Measurements from ENCODE around the gene UBE2U.
"Not testable (repeated sequence)": the region's sequence is repeated elsewhere in the genome, so short reads cannot be mapped to it uniquely, and the experiment has no call there.

The UBE2U gene

GRCh38 chr1:64192290-64192689, 11.1 kb upstream of the UBE2U start:
- no peak for DNase-seq (ENCODE audit: low spot score)

GRCh38 chr1:64194168-64195080, 9.0 kb upstream of the UBE2U start:
- DNase-seq (ENCODE audit: low spot score): no peak

DNA sequence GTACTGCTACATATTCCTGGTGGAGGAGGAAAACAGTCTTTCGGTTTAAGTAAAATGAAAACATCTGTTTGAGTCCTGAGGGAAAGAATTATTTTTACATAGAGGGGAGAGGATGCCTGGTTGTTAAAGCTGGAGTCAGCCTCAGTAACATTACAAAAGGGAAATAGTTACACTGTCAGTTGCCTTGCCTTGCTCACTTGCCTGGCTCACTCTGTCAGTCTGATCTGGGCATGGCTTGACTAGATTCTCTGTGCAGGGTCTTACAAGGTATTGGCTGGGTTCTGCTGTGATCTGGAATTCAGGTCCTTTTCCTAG, 8.4 kb upstream of the UBE2U start:
- no peak for DNase-seq (ENCODE audit: low spot score)

GRCh38 chr1:64196074-64196870, 7.2 kb upstream of the UBE2U start:
- DNase-seq (ENCODE audit: low spot score): no peak

- no peak for DNase-seq (ENCODE audit: low spot score)
Observed at GRCh38 chr1:64197076-64197475, 6.3 kb upstream of the UBE2U start.

GRCh38 chr1:64199154-64199553, 4.3 kb upstream of the UBE2U start:
- DNase-seq (ENCODE audit: low spot score): no peak

- DNase-seq (ENCODE audit: low spot score): no peak
Observed at GRCh38 chr1:64200064-64200463, 3.4 kb upstream of the UBE2U start.

DNA sequence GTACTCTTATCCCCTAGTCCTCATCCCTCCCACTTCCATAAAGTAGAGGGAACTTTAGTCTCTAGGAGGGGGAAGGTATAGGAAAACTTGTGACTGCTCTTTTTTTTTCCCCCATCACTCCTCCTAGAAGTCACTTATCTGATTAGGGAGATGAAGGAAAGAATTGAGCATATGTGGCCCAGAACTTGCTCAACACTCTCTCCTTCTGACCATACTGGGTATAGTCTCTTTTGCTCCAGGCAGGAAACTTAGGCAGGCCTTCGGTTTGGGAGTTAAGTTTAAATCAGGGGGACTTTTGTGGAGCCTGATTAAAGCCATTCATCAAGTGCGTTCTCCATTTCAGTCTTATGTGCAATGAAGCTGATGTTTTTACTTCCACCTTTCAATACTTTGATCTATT, 5.8 kb downstream of the UBE2U start:
- no peak for DNase-seq (ENCODE audit: low spot score)

DNA sequence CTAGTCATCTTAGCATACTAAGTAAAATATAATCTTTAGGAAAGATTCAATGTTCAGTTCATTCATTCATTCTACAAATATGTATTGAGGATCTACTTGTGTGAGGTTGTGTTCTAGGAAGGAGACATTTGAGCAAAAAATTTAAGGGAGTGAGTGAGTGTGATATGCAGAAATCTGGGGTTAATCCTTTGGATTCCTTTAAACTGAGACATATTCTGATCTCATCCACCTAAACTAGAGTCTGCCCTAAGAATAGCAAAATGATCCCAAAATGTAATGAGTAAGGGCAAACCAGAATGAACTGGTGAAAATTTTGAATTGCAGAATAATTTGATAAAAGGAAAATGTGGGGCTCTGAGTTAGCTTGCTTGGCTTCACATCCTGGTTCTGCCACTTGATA, 8.6 kb downstream of the UBE2U start:
- no peak for DNase-seq (ENCODE audit: low spot score)

DNA sequence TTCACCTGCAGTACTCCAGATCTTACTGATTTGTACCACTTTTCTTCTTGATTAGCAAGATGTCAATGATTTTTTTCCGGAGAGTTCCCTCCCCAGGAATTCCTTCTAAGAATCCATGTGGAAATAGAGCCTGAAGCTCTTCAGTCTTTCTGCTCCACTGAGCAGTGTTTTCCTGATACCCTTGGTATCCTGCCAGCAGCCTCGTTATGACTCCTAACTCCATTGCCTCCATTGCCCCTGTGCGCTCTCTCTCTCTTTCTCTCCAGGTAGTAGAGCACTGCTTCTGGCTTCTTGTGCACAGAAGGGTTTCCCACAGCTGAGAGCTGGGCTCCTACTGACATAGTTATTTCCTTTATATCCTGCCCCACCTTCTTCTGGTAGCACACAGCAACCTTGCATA, 12.2 kb downstream of the UBE2U start:
- no peak for DNase-seq (ENCODE audit: low spot score)

DNA sequence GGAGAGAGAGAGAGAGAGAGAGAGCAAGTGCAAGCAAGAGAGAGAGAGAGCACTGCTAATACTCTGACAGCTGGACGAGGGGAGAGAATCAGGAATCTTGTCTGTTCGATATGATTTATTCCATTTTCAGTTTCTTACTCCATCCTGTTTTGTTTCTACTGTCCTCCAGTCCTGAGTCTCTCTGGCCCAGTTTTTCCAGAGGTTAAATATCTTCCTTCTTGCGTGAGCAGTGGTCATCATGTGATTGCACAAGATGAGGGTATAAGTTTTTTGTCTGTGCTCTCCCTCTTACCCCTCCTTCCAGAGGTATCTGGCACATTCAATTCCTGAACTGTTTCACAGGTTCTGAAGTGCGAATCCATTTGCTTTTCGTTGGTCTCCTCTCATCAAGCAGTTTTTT, 16.8 kb downstream of the UBE2U start:
- DNase-seq (ENCODE audit: low spot score): no peak

DNA sequence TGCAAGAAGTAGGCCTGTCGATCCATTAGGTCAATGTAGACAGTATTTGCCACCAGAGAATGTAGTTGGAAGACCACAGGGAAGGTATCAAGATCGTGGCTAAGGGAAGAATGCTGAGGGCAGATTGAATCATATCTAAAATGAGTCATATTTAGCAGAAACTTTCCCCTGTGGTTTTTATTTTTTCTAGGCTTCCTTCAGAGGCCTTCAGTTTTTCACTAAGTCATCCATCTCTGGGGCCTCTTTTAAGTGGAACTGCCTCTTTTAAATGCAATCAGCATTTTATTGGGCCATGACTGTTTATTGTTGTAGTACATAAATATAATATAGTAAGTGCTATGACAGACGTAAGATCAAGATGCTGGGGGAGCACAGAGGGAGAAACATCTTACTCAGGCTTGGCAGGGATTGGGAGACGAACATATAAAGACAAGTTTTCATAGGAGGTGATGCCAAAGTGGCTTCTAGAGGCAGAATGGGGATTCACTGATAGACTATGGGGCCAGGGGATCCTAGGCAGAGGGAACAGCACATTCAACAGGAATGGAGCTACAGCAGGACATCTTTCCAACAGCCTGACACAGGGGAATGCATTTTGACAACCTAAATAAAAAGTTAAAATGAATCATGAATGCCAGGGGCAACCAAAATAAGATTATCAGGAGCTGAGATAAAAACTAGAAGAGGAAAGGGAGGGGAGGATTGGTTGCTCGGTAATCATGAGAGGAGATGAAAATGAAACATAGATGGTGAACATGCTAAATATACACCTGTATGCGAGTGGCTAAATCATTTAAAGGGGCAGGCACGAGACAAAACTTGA, 20.1 kb downstream of the UBE2U start:
- peak; percentile 50 for DNase-seq (ENCODE audit: low spot score)

GRCh38 chr1:64224236-64224635, 20.8 kb downstream of the UBE2U start:
- not testable (repeated sequence) for DNase-seq (ENCODE audit: low spot score)

DNA sequence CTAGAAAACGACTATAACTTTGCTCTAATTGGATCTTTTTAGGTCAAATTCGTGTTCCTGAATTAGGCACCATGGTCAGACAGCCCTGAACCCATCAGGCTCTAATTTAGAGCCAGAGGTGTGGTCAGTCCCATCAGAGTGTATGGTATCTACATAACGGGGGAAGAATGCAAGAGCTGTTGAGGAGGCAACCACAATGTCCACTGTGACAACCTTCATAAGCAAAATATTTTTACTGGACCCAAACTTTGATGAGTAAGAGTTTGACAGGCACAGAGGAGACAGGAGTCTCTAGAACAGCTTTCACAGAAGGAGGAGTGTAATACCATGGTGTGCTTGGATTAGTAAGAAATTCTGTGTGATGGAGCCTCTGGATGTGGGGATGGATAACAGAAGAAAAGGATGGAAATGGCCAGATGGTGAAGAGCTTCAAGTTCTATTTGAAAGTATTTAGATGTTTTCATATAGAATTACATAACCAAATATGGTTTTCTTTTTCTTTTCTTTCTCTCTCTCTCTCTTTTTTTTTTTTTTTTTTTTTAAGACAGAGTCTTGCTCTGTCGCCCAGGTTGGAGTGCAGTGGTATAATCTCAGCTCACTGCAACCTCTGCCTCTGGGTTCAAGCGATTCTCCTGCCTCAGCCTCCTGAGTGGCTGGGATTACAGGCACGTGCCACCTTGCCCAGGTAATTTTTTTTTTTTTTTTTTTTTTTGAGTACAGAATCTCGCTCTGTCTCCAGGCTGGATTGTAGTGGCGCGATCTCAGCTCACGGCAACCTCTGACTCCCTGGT, 24.9 kb downstream of the UBE2U start:
- DNase-seq (ENCODE audit: low spot score): no peak

DNA sequence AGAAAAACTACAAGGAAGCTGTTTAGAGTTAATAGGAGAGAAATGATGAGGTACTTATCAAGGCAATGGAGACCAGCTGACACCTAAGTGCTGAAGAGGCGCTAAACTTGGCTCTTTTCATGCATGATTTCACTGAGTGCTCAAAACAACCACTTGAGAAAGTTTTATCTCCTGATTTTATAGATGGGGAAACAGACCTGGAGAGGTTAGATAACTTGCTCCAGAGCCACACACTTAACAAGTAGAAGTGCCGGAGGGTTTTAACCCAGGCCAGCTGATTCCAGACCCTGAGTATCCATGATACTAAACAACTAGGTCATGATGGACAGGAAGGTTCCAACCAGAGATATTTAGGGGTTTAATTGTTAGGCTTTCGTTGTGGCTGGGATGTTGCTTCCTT, 25.9 kb downstream of the UBE2U start:
- DNase-seq (ENCODE audit: low spot score): no peak

DNA sequence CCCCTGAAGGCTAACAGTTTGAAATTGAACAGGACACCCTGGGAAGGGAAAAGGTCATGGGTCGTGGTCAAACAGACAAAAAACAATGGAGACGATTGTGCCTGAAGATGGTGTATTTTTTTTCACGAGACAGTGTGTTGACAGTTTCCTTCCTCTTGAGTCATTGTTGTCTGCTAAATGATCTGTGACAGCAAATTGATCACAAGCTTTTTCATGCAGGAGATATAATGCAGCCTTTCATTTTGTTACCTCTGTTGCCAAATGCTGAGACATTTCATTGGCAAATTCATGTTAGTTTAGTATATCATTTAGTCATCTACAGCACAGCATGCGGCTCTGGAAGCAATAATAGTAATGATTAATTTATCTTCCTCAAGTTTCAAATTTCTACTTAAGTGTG, 27.7 kb downstream of the UBE2U start:
- no peak for DNase-seq (ENCODE audit: low spot score)

- no peak for DNase-seq (ENCODE audit: low spot score)
Observed at GRCh38 chr1:64231654-64232053, 28.2 kb downstream of the UBE2U start.

GRCh38 chr1:64234714-64235113, 31.3 kb downstream of the UBE2U start:
- no peak for DNase-seq (ENCODE audit: low spot score)

GRCh38 chr1:64235181-64235580, 31.8 kb downstream of the UBE2U start:
- no peak for DNase-seq (ENCODE audit: low spot score)

GRCh38 chr1:64235910-64236309, 32.5 kb downstream of the UBE2U start:
- DNase-seq (ENCODE audit: low spot score): no peak

DNA sequence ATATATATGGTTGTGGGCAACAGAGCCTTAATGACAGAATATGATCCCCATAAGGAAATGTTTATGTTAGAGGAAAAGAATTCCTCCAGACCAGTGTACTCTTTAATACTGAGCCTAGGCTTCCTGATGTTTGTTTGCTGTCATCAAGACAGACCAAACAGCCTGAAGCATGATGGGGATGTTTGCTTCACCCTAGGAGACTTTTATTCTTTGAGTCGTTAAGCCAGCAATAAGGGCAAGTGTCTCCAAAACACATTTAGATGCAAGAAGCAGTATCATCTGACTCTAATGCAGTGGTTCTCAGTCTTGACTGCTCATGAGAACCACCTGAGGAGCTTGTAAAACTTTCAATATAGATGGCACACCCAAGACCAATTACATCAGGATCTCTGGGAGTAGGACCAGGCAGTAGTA, 33.1 kb downstream of the UBE2U start:
- DNase-seq (ENCODE audit: low spot score): no peak

DNA sequence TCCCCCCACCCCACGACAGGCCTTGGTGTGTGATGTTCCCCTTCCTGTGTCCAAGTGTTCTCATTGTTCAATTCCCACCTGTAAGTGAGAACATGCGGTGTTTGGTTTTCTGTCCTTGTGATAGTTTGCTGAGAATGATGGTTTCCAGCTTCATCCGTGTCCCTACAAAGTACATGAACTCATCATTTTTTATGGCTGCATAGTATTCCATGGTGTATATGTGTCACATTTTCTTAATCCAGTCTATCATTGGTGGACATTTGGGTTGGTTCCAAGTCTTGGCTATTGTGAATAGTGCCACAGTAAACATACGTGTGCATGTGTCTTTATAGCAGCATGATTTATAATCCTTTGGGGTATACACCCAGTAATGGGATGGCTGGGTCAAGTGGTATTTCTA, 36.1 kb downstream of the UBE2U start:
- not testable (repeated sequence) for DNase-seq (ENCODE audit: low spot score)
